NCI-H460 (cell line): Measurements from ENCODE around the gene NLRC4. TPM values are rescaled to one million over a fixed set of nuclear protein-coding genes. Genes with fewer than 3 reads are reported as not detected.
"Not testable (repeated sequence)": the region's sequence is repeated elsewhere in the genome, so short reads cannot be mapped to it uniquely, and the experiment has no call there.

ENCODE experiments used
- DNase-seq: peaks from one replicate; pipeline ENCODE4 v3.0.0-alpha.2; 2016; ENCODE audit warnings: low read depth; ENCODE audit errors: extremely low read depth
- small RNA-seq, 2 experiments: library from RNA; depleted of rRNA; stranded (forward); fragments of <200 nt; gene quantifications; one replicate each; pipeline ENCODE3, GENCODE V24; 2014
- total RNA-seq: library from RNA; depleted of rRNA; stranded (reverse); fragments of >200 nt; shearing (Covaris generic); gene quantifications from 2 replicates; pipeline ENCODE4 v1.2.3, GENCODE V29; 2014; rRNA removed

NLRC4 gene
- total RNA-seq, 1 experiment from 2014 or later, result 0.07 TPM

DNA sequence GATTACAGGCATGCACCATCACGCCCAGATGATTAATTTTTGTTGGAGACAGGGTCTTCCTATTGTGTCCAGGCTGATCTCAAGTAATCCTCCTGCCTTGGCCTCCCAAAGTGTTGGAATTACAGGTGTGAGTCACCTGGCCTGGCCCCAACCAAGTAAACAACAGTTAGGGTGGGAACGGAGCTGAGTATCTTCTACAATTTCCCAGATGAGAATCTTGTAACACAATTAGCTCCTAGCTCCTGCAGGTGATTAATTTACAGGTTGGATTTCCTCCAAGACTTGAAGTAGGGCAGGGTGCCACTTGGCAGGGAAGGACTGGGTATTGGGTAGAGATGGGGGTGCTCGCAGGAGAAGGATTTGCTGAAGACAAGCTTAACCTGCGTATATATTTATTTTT lies 17.8 kb downstream of the NLRC4 start:
- DNase-seq, result no peak

DNA sequence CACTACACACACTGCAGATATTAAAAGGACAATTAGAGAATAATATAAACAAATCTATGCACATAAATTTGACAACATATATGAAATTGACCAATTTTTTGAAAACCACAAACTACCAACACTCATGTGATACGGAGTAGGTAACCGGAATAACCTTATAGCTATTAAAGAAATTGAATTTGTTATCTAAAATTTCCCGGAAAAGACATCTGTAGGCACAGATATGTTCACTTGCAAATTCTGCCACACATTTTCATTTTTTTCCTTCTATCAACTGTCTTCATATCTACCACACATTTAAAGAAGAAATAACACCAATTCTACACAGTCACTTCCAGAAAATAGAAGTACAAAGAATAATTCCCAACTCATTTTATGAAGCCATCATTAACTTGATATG lies 22.4 kb downstream of the NLRC4 start:
- DNase-seq, result no peak

DNA sequence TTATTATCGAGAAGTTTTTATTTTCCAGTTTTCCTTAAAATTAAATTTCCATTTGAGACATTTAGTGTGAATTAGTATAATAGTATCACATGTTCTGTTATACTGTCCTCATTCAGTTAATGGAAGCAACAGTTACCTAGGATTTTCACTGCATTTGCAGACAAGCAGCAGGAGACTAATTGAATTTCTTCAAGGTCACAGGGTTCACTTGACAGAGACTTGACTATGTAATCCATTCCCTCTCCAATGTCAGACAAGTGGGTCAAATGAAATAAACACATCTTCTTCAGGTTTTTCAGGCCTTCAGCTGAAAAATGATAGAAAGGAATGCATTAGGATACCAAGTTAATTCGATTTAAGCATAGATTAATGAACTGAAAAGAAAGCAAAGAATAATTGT lies 26.7 kb downstream of the NLRC4 start:
- DNase-seq, result no peak

DNA sequence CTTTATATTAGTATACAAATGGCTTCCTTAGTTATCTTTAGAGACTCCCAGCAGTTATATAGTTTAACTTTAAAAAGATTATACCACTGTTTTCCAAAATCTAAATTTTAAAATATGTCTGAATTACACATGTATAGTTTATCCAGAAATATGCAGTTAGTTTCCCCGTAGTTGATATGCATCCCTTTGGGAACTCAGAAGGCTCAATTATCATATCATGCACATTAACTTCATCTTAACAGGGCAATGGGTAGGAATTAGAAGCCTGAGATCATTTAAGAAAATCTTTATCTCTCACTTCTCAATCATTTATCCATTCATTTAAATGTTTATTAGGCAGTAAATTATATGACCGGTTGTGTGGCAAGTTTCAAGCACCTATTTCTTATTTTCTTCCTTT lies 27.2 kb downstream of the NLRC4 start:
- DNase-seq, result no peak

DNA sequence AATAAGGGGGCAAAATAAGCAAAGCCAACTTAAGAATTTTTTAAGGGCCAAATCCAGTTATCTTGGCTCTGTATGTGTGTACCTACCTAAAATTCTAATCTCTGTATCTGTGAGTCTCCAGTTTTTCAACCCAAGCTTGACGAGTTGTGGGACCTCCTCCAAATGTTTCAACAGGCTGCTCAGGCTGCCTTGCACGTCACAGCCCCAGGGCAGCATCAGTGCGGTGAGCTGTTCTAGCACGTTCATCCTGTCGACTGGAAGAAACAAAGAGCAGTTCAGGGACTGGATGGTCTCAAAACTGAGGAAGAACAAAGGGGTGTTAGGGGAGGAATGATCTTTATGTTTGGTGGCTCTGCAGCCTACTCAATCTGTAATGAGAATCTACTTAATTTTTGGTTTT lies 29.4 kb downstream of the NLRC4 start:
- DNase-seq, result no peak

DNA sequence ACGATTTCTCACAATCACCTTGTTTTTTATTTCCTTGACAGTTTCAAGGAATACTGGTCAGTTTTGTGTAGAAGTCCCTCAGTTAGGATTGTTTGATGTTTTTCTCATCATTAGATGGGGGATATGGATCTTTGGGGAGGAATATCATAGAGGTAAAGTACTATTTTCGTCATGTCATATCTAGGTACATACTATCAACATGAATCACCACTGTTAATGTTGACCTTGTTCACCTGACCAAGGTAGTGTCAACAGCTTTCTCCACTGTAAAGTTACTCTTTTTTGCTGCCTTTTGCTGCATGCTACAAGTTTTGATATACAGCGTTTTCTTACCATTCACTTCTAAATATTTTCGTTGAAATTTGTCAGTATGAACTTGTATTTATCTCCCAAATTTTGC lies 32.7 kb downstream of the NLRC4 start:
- no peak for DNase-seq

DNA sequence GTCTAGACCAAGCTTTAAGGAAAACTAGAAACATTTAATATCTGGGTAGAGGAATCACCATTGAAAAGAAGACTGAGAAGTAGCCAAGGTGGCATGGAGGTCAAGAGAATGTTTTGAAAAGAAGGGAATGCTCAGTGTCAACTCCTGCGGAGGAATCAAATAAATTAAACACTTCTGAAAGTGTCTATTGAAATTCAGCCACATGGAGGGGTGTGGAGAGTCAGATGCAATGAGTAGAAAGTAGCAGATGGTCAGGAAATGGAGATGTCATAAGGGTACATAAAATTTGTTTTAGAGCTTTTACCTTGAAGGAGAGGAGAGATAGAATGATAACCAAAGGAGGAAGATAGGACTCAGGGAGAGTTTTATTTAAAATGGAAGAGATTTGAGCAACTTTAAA lies 35.1 kb downstream of the NLRC4 start:
- no peak for DNase-seq

DNA sequence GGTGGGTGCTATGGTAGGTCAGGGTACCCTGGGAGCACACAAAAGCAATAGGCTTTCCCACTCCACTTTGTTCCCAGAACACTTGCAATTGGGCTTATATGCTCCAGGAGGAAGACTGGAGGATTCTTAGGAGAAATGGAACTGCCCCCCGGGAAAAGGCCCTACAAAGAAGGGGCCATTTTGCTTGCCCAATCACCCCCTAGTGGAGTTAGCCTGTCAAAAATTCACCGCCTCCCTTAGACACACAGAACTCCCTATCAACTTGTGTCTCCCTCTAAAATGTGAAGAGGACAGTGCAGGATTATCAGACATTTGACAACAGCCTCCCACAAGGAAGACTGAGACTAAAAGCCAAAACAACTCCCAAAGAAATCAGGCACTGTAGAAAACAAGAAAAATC lies 36.5 kb downstream of the NLRC4 start:
- no peak for DNase-seq

DNA sequence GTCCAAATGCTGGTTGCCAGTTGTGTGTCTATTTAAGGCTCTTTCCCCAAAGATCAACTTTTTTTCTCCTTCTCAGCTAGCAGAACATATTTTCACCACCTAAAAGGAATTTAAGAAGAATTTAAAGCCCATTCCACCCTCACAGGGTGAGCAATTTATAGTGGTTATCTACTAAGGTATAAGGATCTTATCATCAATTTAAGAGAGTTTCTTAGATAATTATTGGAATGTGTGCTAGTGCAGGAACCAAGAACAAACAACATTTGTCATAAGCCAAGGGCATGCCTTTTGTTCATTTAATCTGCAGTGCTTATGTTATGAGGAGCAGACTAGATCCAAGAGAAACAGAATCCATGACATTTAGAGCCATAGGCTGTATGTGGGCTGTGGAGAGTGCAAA lies 37.2 kb downstream of the NLRC4 start:
- DNase-seq, result no peak

DNA sequence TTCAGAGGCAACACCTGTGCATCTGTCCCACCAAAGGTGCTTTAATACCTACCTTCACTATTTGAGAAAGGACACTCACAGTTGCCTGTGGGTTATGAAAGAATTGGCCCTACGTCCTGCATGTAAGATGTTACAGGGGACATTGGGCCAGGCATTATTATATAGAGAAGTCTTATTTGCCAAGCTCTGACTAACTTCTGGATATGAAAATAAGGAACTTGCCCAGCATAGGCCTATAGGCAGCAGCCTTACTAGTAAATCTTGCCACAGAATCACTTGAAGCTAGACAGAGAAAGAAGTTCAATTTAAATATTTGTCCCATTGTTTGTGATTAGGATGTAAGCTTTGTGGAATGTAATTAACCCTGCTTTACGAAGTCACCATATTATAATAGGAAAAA lies 41.7 kb downstream of the NLRC4 start:
- DNase-seq, result no peak

DNA sequence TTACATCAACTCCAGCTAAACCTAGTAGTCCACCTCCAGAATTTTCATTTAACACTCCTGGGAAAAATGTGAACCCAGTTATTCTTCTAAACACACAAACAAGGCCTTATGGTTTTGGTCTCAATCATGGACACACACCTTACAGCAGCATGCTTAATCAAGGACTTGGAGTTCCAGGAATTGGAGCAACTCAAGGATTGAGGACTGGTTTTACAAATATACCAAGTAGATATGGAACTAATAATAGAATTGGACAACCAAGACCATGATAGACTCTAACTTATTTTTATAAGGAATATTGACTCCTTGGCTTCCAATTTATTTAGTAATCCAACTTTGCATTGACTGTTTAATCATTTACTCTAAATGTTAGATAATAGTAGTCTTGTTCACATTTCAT lies 44.2 kb downstream of the NLRC4 start:
- no peak for DNase-seq

DNA sequence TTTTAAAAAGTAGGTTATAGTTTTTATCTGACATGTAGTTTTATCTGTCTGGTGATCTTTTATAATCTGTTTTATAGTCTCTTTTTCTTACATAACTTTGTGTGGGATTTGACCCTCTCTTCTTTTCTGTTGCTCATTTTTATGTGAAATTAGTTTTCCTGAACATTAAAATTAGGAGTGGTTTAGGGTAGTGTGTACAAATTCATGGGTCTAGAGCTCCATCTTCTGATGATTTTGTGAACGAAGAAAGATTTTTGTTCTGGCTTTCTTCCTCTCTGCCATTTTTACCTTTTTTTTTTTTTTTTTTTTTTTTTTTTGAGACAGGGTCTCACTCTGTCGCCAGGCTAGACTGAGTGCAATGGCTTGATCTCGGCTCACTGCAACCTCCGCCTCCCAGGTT lies 52.4 kb downstream of the NLRC4 start:
- DNase-seq, result no peak

DNA sequence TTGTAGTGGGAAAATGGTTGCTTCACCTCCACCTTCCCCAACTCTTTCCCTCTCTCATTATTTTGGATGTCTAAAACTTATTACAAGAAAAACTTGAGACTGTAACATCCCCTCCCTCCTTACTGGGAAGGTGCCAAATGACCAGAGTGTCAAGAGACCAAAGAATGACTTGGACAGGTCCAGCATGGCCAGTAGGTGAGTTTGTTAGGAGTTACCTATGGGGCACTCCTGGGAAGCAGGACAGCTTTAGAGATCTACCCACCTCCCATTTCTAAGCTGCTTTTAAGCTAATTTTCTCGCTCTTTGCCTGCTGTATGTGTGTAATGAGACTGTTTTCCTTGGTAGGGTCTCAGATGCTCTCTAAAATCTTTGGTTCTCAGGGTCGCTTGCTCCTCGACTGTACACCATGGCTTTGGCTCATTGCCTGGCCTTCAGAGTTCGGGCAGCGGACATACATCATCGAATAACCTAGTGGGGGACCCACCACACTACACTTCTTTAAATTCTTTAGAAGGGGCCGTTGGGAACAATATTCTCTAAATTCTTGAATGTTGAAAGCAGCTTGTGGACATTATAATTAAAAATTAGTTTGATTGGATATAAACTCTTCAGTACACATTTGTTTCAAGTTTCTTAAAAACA lies 53.8 kb downstream of the NLRC4 start:
- no peak for DNase-seq

DNA sequence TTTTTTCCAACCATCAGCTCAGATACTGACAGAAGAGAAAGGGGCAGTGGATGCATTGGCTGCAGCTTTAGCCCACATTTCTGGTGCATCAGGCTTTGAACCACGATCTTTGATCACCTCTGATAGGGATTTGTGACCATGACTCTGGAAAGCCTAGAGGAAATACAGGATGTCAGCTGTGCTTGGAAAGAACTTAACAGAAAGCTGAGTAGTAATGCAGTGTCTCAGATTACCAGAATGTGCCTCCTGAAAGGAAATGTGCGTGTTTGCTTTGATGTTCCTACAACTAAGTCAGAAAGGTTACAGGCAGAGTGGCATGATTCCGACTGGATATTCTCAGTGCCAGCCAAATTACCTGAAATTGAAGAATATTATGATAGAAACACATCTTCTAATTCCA lies 61.3 kb downstream of the NLRC4 start:
- not testable (repeated sequence) for DNase-seq

DNA sequence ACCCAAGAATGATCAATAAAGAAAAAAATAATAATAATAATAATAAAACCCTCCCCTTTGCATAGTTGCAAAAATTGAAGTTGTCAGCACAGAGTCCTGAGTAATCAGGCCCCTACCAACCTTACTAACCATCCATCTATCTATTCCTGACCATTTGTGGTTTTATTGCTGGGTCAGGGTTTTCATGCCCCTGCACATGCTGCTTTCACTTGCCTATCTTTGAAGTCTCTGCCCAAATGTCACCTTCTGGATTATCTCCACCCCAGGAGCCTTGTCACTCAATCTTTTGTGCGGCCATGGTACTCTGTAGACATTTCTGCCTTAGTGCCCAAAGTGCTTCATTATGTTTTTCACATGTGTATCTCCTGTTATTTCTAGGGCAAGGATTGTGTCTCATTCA lies 63.9 kb downstream of the NLRC4 start:
- no peak for DNase-seq

DNA sequence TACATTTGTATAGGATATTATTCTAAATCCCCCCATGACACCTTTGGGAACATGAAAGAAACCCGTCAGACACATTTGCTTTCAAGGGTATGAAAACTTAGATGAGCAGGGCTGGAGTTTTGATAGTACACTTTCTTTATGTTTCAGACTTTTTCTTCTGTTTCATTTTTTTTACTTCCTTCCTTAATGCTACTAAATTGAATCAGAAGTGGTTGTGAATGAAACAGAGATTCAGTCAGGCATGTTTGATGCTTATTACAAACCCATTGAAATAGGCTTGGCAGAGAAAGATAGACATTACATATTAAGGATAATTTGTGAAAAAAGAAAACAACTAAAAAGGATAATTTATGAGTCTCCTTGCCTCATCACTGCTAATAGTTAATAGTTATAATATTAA lies 72.3 kb downstream of the NLRC4 start:
- DNase-seq, result no peak

DNA sequence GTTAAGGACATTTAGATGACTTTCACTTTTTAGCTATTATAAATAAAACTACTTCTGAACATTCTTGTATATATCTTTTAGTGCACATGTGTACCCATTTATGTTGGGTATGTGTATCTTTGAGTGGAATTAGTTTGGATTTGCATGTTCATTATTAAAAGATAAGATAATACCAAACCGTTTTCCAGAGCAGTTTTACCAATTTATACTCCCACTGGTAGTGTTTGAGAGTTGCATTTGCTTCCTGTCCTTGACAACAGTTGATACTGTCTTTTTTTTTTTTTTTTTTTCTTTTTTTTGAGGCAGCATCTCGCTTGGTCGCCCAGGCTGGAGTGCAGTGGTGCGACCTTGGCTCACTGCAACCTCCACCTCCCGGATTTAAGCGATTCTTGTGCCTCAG lies 75.7 kb downstream of the NLRC4 start:
- no peak for DNase-seq

DNA sequence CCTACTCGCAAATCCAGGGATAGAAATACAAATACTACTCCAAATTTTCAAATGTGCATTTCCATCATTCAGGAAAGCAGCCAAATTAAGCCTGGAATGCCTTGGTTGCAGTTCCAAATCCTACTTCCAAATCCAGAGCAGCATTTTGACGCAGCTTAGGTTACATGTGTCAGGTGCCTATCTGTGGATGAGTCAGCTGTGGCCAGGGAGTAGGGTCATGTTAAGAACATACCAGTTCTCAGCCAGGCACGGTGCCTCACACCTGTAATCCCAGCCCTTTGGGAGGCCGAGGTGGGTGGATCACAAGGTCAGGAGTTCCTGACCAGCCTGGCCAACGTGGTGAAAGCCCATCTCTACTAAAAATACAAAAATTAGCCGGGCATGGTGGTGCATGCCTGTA lies 82.0 kb downstream of the NLRC4 start:
- no peak for DNase-seq

Small RNAs within 50 kb of the gene (small RNA-seq; reads per million reads assigned to genes)
- 0 to 0.29 reads per million in 2 experiments for gene RNU6-647P

Other genes starting within 250 kb of the NLRC4 start
- 92.5 and 107 TPM in 2 replicates for gene DPY30, start 225.1 kb downstream of the NLRC4 start, total RNA-seq
- gene SPAST, start 201.3 kb downstream of the NLRC4 start, total RNA-seq, result 39.1 and 40.5 TPM in 2 replicates
- gene SLC30A6, start 99.0 kb downstream of the NLRC4 start, total RNA-seq, result 44.6 and 45.5 TPM in 2 replicates
- gene YIPF4, start 13.0 kb upstream of the NLRC4 start, total RNA-seq, result 46.5 and 53.3 TPM in 2 replicates
- gene BIRC6, start 92.1 kb upstream of the NLRC4 start, total RNA-seq, result 52.4 and 72.7 TPM in 2 replicates